ENCODE results near the gene ZNF462.
"Not testable (repeated sequence)": the region's sequence is repeated elsewhere in the genome, so short reads cannot be mapped to it uniquely, and the experiment has no call there.

Gene ZNF462

GRCh38 chr9:106962615-106963363 lies 99.8 kb downstream of the ZNF462 start:
- no peak for DNase-seq (ENCODE audit: low read depth in 2 of 2)

- no peak for DNase-seq (ENCODE audit: low read depth in 2 of 2)
Measured at GRCh38 chr9:106963684-106964083, 100.7 kb downstream of the ZNF462 start.

- no peak for DNase-seq (ENCODE audit: low read depth in 2 of 2)
Measured at GRCh38 chr9:106964329-106964728, 101.4 kb downstream of the ZNF462 start.

- DNase-seq (ENCODE audit: low read depth in 2 of 2): no peak
Measured at GRCh38 chr9:106964822-106965525, 102.0 kb downstream of the ZNF462 start.

GRCh38 chr9:106966481-106966880 lies 103.5 kb downstream of the ZNF462 start:
- no peak for DNase-seq (ENCODE audit: low read depth in 2 of 2)

- DNase-seq (ENCODE audit: low read depth in 2 of 2): no peak
Measured at GRCh38 chr9:106969696-106970095, 106.7 kb downstream of the ZNF462 start.

- DNase-seq (ENCODE audit: low read depth in 2 of 2): no peak
Measured at GRCh38 chr9:106970219-106970975, 107.4 kb downstream of the ZNF462 start.

GRCh38 chr9:106970976-106971457 lies 108.1 kb downstream of the ZNF462 start:
- DNase-seq (ENCODE audit: low read depth in 2 of 2): no peak

GRCh38 chr9:106972082-106972481 lies 109.1 kb downstream of the ZNF462 start:
- no peak for DNase-seq (ENCODE audit: low read depth in 2 of 2)

GRCh38 chr9:106974341-106974740 lies 111.4 kb downstream of the ZNF462 start:
- no peak for DNase-seq (ENCODE audit: low read depth in 2 of 2)

GRCh38 chr9:106976772-106977171 lies 113.8 kb downstream of the ZNF462 start:
- DNase-seq (ENCODE audit: low read depth in 2 of 2): no peak

- DNase-seq (ENCODE audit: low read depth in 2 of 2): no peak
Measured at GRCh38 chr9:106980551-106981101, 117.7 kb downstream of the ZNF462 start.

- DNase-seq (ENCODE audit: low read depth in 2 of 2): no peak
Measured at GRCh38 chr9:106981396-106982287, 118.7 kb downstream of the ZNF462 start.

- no peak for DNase-seq (ENCODE audit: low read depth in 2 of 2)
Measured at GRCh38 chr9:106982636-106983035, 119.7 kb downstream of the ZNF462 start.

GRCh38 chr9:106983346-106983745 lies 120.4 kb downstream of the ZNF462 start:
- no peak for DNase-seq (ENCODE audit: low read depth in 2 of 2)

GRCh38 chr9:106989904-106990303 lies 126.9 kb downstream of the ZNF462 start:
- DNase-seq (ENCODE audit: low read depth in 2 of 2): not testable (repeated sequence)

- DNase-seq (ENCODE audit: low read depth in 2 of 2): no peak
Measured at GRCh38 chr9:106992186-106992585, 129.2 kb downstream of the ZNF462 start.

GRCh38 chr9:106993603-106994002 lies 130.6 kb downstream of the ZNF462 start:
- DNase-seq (ENCODE audit: low read depth in 2 of 2): no peak

GRCh38 chr9:106994463-106994862 lies 131.5 kb downstream of the ZNF462 start:
- no peak for DNase-seq (ENCODE audit: low read depth in 2 of 2)

- DNase-seq (ENCODE audit: low read depth in 2 of 2): no peak
Measured at GRCh38 chr9:107000218-107000617, 137.3 kb downstream of the ZNF462 start.

- DNase-seq (ENCODE audit: low read depth in 2 of 2): no peak
Measured at GRCh38 chr9:107005201-107005600, 142.2 kb downstream of the ZNF462 start.

Measured in stimulated activated CD4-positive, alpha-beta T cell treated with anti-CD3 and anti-CD28 coated beads, Interleukin-1b, Interleukin-23, amount 100 ng/mL, for 4 hours (primary cell).